Coronary artery (tissue), 2 donors: ENCODE results near the gene DTHD1.

Experiments
- DNase-seq: peaks from one replicate; pipeline ENCODE4 v3.0.0-alpha.2; 2017; ENCODE audit warnings: low spot score
- H3K27ac ChIP-seq, 2 donors: fragments of 200-600 bp; sonication (generic); one replicate each; pipeline ENCODE4 v1.5.1; 2016 to 2019
- H3K4me3 ChIP-seq: fragments of 200-600 bp; sonication (generic); 2 replicates; pipeline ENCODE4 v1.5.1; 2016; ENCODE audit warnings: mild to moderate bottlenecking, moderate library complexity
- TF ChIP-seq, protein P1 (sequence below): fragments of 200-600 bp; sonication (generic); IDR thresholded peaks from one replicate; pipeline ENCODE4 v1.5.1; 2019; ENCODE audit warnings: antibody characterized with exemption

Gene DTHD1

DNA sequence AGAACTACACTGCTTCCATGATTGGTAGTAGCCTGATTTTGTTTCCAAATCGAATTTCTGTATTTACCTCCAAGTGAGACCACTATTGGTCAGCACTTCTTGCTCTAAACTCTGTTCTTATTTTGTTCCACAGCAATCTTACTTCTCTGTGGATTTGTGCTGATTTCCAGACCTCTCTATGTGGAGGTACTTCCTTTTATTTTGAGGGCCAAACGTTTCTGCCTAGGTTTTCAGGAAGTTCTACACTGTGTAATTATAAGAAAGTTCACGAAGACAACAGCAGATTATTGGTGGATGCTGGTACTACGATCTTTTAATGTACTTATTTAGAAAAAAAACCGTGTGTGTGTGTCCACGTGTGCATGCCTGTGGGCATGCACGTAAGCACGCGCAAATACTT is 46.7 kb downstream of the DTHD1 start:
- H3K27ac ChIP-seq: no peak overlapping the region
- TF ChIP-seq, protein P1, sequence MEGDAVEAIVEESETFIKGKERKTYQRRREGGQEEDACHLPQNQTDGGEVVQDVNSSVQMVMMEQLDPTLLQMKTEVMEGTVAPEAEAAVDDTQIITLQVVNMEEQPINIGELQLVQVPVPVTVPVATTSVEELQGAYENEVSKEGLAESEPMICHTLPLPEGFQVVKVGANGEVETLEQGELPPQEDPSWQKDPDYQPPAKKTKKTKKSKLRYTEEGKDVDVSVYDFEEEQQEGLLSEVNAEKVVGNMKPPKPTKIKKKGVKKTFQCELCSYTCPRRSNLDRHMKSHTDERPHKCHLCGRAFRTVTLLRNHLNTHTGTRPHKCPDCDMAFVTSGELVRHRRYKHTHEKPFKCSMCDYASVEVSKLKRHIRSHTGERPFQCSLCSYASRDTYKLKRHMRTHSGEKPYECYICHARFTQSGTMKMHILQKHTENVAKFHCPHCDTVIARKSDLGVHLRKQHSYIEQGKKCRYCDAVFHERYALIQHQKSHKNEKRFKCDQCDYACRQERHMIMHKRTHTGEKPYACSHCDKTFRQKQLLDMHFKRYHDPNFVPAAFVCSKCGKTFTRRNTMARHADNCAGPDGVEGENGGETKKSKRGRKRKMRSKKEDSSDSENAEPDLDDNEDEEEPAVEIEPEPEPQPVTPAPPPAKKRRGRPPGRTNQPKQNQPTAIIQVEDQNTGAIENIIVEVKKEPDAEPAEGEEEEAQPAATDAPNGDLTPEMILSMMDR: no peak
- no peak for DNase-seq

DNA sequence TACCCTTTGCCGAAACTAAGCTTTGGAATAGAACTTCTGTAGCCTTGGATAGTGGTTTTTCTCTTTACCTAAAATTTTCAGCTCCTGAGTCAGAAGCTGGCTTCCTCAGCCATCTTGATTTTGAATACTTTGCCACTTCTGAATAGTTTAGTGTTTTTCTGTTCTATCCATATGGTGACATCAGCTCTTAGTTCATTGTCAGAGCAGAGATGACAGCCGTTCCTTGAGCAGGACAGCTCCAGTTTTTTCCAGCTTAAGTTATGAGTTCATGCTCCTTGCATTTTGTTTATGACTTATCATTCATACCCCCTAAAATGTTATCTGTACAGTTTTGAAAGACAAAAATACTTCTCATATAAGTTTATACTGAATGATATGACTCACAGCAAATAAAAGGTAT is 47.8 kb downstream of the DTHD1 start:
- H3K4me3 ChIP-seq: no peak overlapping the region
- H3K27ac ChIP-seq: no peak overlapping the region
- no peak for DNase-seq

More for the DNA sequence above, 46.7 kb downstream of the DTHD1 start:
- H3K4me3 ChIP-seq: no peak overlapping the region

DNA sequence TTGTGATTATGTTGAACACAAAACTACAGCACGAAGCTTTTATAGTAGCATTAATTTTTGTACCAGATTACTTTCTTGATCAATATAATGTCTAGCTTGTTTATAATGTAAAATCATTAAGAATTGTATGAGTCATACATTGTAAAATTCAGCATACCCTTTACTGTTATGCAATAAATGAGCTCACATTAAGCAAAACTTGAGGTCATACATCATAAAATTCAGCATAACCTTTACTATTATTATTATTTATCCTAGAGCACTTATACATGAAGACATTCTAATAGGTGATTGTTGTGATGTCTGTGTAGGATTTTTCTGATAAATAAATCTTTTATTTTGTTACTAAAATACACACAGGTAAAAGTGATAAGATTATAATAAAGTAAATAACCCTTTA is 49.4 kb downstream of the DTHD1 start:
- no peak overlapping the region for H3K4me3 ChIP-seq
- H3K27ac ChIP-seq: no peak overlapping the region
- DNase-seq: no peak
- TF ChIP-seq, protein P1: no peak

More for the DNA sequence above, 47.8 kb downstream of the DTHD1 start:
- TF ChIP-seq, protein P1: no peak

DNA sequence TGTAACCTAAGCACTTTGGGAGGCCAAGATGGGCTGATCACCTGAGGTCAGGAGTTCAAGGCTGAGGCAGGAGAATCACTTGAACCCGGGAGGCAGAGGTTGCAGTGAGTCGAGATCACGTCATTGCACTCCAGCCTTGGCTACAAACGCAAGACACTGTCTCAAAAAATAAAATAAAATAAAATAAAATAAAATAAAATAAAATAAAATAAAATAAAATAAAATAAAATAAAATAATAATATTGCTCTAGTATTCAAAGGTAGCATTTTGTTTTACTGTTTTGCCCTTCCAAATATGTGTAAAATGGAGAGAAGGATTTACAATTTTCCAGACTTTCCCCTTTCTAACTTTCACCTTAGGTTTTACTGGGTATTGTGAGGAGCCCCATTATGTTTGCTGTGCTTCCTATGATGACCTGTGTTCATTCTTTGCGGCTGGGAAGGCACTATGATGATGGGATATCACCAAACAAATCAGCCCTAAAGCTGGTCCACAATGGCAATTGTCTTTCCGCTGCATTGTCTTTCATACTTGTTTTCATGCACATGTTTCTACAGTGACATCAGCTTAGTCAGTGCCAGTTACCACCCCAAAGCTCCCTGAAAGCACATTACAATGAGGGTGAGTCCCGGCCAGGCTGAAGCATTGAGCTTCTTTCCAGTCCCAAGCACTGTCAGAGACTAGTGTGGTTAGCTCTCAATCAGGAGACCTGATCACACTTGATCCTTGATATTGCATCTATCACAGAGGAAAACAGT is 50.8 kb downstream of the DTHD1 start:
- Histone ChIP-seq H3K27ac (no peak overlapping the region), H3K4me3 (no peak overlapping the region)
- TF ChIP-seq, protein P1: no peak
- no peak for DNase-seq

DNA sequence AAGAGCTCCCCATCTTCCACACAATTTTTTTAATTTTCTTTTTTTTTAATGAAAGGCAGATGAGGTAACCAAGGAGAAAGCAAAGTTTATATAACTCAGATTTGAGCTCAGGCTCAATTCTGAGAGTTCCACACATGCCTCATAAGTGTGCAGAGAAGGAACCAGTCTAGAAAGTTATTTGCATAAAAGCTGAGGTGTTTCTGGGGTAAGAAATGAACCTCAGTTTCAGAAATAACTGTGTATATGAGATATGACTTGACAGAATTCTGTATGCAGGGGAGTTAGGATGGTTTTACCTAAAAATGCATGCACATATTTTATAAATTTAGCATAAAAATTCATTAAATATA is 51.3 kb downstream of the DTHD1 start:
- TF ChIP-seq, protein P1: no peak
- H3K4me3 ChIP-seq: no peak overlapping the region
- DNase-seq: no peak
- no peak overlapping the region for H3K27ac ChIP-seq

DNA sequence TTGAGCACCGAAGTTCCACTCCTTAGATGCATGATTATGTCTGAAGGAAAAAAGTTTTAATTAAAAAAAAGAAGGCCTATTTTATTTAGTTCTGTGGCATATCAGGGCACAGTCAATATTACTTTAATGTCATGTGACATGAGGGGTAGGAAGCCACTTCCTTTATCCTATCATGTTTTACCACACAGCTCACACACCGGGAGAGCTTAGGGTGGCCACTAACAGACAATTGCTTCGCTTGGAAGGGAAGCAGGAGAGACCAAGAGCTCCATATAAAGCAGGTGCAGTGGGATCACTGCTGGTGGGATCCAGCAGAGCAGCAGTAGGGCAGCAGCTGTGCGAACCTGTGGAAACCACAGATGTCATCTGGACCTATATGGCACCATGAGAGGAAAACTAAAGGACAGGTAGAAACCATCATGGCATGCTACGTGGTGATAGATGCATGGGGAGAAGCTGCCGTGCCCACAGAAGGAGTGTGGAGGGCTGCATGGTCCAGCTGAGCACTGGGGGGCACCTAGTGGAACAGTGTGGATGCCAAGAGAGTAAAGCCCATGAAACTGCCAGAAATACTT is 52.0 kb downstream of the DTHD1 start:
- Histone ChIP-seq H3K4me3 (no peak overlapping the region), H3K27ac (no peak overlapping the region)
- TF ChIP-seq, protein P1: no peak
- no peak for DNase-seq

DNA sequence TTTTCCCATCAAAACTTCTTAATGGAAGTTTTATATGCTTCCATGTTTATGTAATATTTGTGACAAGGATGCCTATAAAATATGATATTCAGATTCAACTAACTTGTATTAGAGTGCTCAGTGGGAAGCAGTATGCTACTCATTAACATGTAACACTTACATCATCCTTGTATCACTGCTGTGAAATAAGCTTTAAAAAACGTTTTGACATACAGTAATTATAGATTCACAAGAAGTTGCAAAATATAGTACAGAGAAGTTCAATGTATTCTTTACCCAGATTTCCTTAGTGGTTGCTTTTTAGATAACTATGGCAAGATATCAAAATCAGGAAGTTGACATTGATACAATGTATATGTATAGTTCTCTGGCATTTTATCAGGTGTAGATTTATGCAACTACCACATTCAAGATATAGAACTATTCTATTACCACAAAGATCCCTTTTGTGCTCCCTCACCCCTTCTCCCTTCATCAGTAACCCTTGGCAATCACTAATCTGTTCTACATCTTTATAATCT is 56.3 kb downstream of the DTHD1 start:
- TF ChIP-seq, protein P1: no peak
- H3K4me3 ChIP-seq: no peak overlapping the region
- DNase-seq: no peak
- H3K27ac ChIP-seq: no peak overlapping the region
